Middle frontal gyrus (tissue), 1 donor: ENCODE measurements around the gene PCED1A.

Source experiments
- DNase-seq: peaks from one replicate; pipeline ENCODE4 v3.0.0-alpha.2; 2015; ENCODE audit warnings: low spot score; ENCODE audit errors: extremely low spot score

PCED1A gene

GRCh38 chr20:2840138-2840966, at the start of gene PCED1A, which contains the start of gene VPS16:
TSS of gene PCED1A (minus strand) at chr20:2840655. CDS start at chr20:2839912, 743 bp downstream.
TSS of gene VPS16 (plus strand) at chr20:2840745. CDS start at chr20:2840775, 30 bp downstream.
- DNase-seq = peak; percentile 66

- no peak for DNase-seq
These were observed 49.3 kb upstream of the PCED1A start for GRCh38 chr20:2889797-2890196.

- no peak for DNase-seq
These were observed 48.8 kb upstream of the PCED1A start for GRCh38 chr20:2889209-2889608.

- no peak for DNase-seq
These were observed 47.9 kb upstream of the PCED1A start for GRCh38 chr20:2888224-2888955.

- no peak for DNase-seq
These were observed 47.3 kb upstream of the PCED1A start for GRCh38 chr20:2887715-2888114.

- no peak for DNase-seq
These were observed 43.5 kb upstream of the PCED1A start for GRCh38 chr20:2883726-2884637.

GRCh38 chr20:2880650-2881049, 40.2 kb upstream of the PCED1A start:
- no peak for DNase-seq

GRCh38 chr20:2879146-2879545, 38.7 kb upstream of the PCED1A start:
- peak; percentile 56 for DNase-seq

GRCh38 chr20:2878515-2878914, 38.1 kb upstream of the PCED1A start:
- no peak for DNase-seq

- no peak for DNase-seq
These were observed 35.3 kb upstream of the PCED1A start for GRCh38 chr20:2875690-2876203.

- DNase-seq = no peak
These were observed 34.0 kb upstream of the PCED1A start for GRCh38 chr20:2874456-2874855.

- no peak for DNase-seq
These were observed 33.2 kb upstream of the PCED1A start for GRCh38 chr20:2873747-2874041.

- DNase-seq = peak; percentile 93
These were observed 32.7 kb upstream of the PCED1A start, which contains the start of gene PTPRA for GRCh38 chr20:2873010-2873746. TSS of gene PTPRA (plus strand) at chr20:2873481. CDS start at chr20:2964278, 90,797 bp downstream.

GRCh38 chr20:2872459-2873009, 32.1 kb upstream of the PCED1A start:
- peak; percentile 49 for DNase-seq

- DNase-seq = no peak
These were observed 31.4 kb upstream of the PCED1A start for GRCh38 chr20:2871661-2872458.

GRCh38 chr20:2871111-2871465, 30.6 kb upstream of the PCED1A start:
- no peak for DNase-seq

- no peak for DNase-seq
These were observed 28.9 kb upstream of the PCED1A start for GRCh38 chr20:2869381-2869780.

- no peak for DNase-seq
These were observed 26.8 kb upstream of the PCED1A start for GRCh38 chr20:2867081-2867864.

GRCh38 chr20:2866236-2866635, 25.8 kb upstream of the PCED1A start:
- DNase-seq = no peak
